Neural progenitor cell (in vitro differentiated cells): Measurements from ENCODE around the gene GADL1. TPM values are rescaled to one million over a fixed set of nuclear protein-coding genes. Genes with fewer than 3 reads are reported as not detected.

ENCODE experiments used
- DNase-seq: peaks from one replicate; pipeline ENCODE4 v3.0.0-alpha.2; 2016; ENCODE audit warnings: low spot score
- H2AFZ ChIP-seq: fragments of 200-600 bp; sonication (generic); replicated peaks from 2 replicates; pipeline ENCODE4 v1.6.1; 2016; ENCODE audit warnings: antibody characterized with exemption
- H3F3A ChIP-seq: fragments of 200-600 bp; sonication (generic); 2 replicates; pipeline ENCODE4 v1.6.1; 2016; ENCODE audit warnings: antibody characterized with exemption, low read depth
- H3K27ac ChIP-seq: fragments of 200-600 bp; sonication (generic); 2 replicates; pipeline ENCODE4 v1.5.1; 2016; ENCODE audit warnings: mild to moderate bottlenecking
- H3K27me3 ChIP-seq: fragments of 200-600 bp; sonication (generic); 2 replicates; pipeline ENCODE4 v1.6.1; 2016; ENCODE audit warnings: mild to moderate bottlenecking, moderate library complexity
- H3K36me3 ChIP-seq: fragments of 200-600 bp; sonication (generic); 2 replicates; pipeline ENCODE4 v1.5.1; 2016
- H3K4me1 ChIP-seq: fragments of 200-600 bp; sonication (generic); 2 replicates; pipeline ENCODE4 v1.6.1; 2016; ENCODE audit warnings: mixed run types
- H3K4me2 ChIP-seq: fragments of 200-600 bp; sonication (generic); 2 replicates; pipeline ENCODE4 v1.6.1; 2016
- H3K4me3 ChIP-seq: fragments of 200-600 bp; sonication (generic); 2 replicates; pipeline ENCODE4 v1.5.1; 2016
- H3K79me2 ChIP-seq: fragments of 200-600 bp; sonication (generic); 2 replicates; pipeline ENCODE4 v1.6.1; 2016; ENCODE audit warnings: low read depth
- H3K9ac ChIP-seq: fragments of 200-600 bp; sonication (generic); 2 replicates; pipeline ENCODE4 v1.6.1; 2016
- H3K9me3 ChIP-seq: fragments of 200-600 bp; sonication (generic); 2 replicates; pipeline ENCODE4 v1.5.1; 2016; ENCODE audit warnings: low read depth
- H4K20me1 ChIP-seq: fragments of 200-600 bp; sonication (generic); 2 replicates; pipeline ENCODE4 v1.6.1; 2016; ENCODE audit warnings: low read depth
- H3K27ac Mint-ChIP-seq: 3 replicates; pipeline ENCODE4 v1.8.0; 2021; ENCODE audit warnings: mixed read lengths
- H3K27me3 Mint-ChIP-seq: 2 replicates; pipeline ENCODE4 v1.8.0; 2022; ENCODE audit warnings: low read depth, mild to moderate bottlenecking, inconsistent platforms, moderate library complexity, mixed read lengths; ENCODE audit not compliant: insufficient read depth
- H3K36me3 Mint-ChIP-seq: 3 replicates; pipeline ENCODE4 v1.8.0; 2021; ENCODE audit warnings: mixed read lengths
- H3K4me1 Mint-ChIP-seq: 3 replicates; pipeline ENCODE4 v1.8.0; 2021; ENCODE audit warnings: mixed read lengths
- H3K4me3 Mint-ChIP-seq: 3 replicates; pipeline ENCODE4 v1.8.0; 2021; ENCODE audit warnings: mild to moderate bottlenecking, moderate library complexity, mixed read lengths
- H3K9me3 Mint-ChIP-seq: 3 replicates; pipeline ENCODE4 v1.8.0; 2020; ENCODE audit warnings: mixed read lengths
- CTCF ChIP-seq: fragments of 200-600 bp; sonication (generic); IDR thresholded peaks from 2 replicates; pipeline ENCODE4 v1.5.1; 2017; ENCODE audit warnings: antibody characterized with exemption, mild to moderate bottlenecking
- EZH2 ChIP-seq: fragments of 200-600 bp; sonication (generic); IDR thresholded peaks from 2 replicates; pipeline ENCODE4 v1.6.1; 2017; ENCODE audit warnings: antibody characterized with exemption, mild to moderate bottlenecking, moderate library complexity
- EZH2phosphoT487 ChIP-seq: fragments of 200-600 bp; sonication (generic); IDR thresholded peaks from 2 replicates; pipeline ENCODE4 v1.6.1; 2017; ENCODE audit warnings: antibody characterized with exemption
- total RNA-seq: library from RNA; depleted of rRNA; stranded (reverse); fragments of >200 nt; gene quantifications from 2 replicates; pipeline ENCODE4 v1.2.3, GENCODE V29; 2015; ENCODE audit warnings: low replicate concordance

Gene GADL1
- total RNA-seq, 1 donor from 2014 or later, result not detected

GRCh38 chr3:30919564-30919963 lies 25.1 kb upstream of the GADL1 start:
- H2AFZ ChIP-seq, result no peak overlapping the region
- H3K9ac ChIP-seq, result no peak overlapping the region
- H3K36me3 ChIP-seq, result no peaks in the 10 kb centered on the region
- DNase-seq, result no peak
- no peaks in the 10 kb centered on the region for H3K27me3 ChIP-seq
- Mint-ChIP-seq H3K4me1 (no peaks in the 10 kb centered on the region), H3K4me3 (no peak overlapping the region), H3K9me3 (peaks cover 13% of the 10 kb centered on the region), H3K36me3 (no peaks in the 10 kb centered on the region), H3K27me3 (peaks cover 2% of the 10 kb centered on the region), H3K27ac (no peak overlapping the region)
- H3K79me2 ChIP-seq, result no peaks in the 10 kb centered on the region
- TF ChIP-seq EZH2 (no peak), EZH2phosphoT487 (no peak), CTCF (no peak)
- no peaks in the 10 kb centered on the region for H3K4me1 ChIP-seq
- no peaks in the 10 kb centered on the region for H3K9me3 ChIP-seq
- H4K20me1 ChIP-seq, result no peaks in the 10 kb centered on the region
- H3K27ac ChIP-seq, result no peak overlapping the region
- H3K4me3 ChIP-seq, result no peak overlapping the region
- no peak overlapping the region for H3K4me2 ChIP-seq
- no peaks in the 10 kb centered on the region for H3F3A ChIP-seq

DNA sequence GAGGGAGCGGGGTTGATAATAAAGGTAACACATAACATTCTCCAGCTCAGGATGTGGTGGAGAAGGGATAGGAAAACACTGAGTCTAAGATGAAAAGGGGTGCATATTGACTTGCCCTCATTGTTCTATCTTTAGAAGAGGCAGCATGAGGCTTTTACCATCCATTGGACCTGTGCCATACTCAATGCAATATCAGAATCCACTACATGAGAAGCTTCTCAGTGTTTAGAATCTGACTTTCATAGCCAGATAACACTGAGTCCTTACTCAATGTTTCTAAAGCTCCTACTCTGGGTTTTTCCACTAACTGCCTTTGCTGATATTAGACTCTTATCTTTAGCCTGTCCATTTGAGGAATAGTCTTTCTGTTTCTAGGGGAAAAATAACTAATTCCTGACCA lies 24.3 kb upstream of the GADL1 start:
- Mint-ChIP-seq H3K36me3 (no peaks in the 10 kb centered on the region), H3K9me3 (peaks cover 13% of the 10 kb centered on the region), H3K27ac (no peak overlapping the region), H3K4me1 (no peaks in the 10 kb centered on the region), H3K27me3 (peaks cover 4% of the 10 kb centered on the region), H3K4me3 (no peak overlapping the region)
- no peaks in the 10 kb centered on the region for H3F3A ChIP-seq
- H3K79me2 ChIP-seq, result no peaks in the 10 kb centered on the region
- no peak for DNase-seq
- TF ChIP-seq EZH2, result no peak
- TF ChIP-seq CTCF, result no peak
- no peak for TF ChIP-seq EZH2phosphoT487
- H3K4me1 ChIP-seq, result no peaks in the 10 kb centered on the region
- no peaks in the 10 kb centered on the region for H3K9me3 ChIP-seq
- no peak overlapping the region for H3K9ac ChIP-seq
- H3K4me3 ChIP-seq, result no peak overlapping the region
- H3K27me3 ChIP-seq, result no peaks in the 10 kb centered on the region
- H3K36me3 ChIP-seq, result no peaks in the 10 kb centered on the region
- H2AFZ ChIP-seq, result no peak overlapping the region
- no peak overlapping the region for H3K4me2 ChIP-seq
- H4K20me1 ChIP-seq, result no peaks in the 10 kb centered on the region
- no peak overlapping the region for H3K27ac ChIP-seq

GRCh38 chr3:30915782-30916181 lies 21.3 kb upstream of the GADL1 start:
- Histone ChIP-seq H2AFZ (no peak overlapping the region), H3F3A (no peaks in the 10 kb centered on the region), H3K9ac (no peak overlapping the region), H3K4me1 (no peaks in the 10 kb centered on the region), H3K36me3 (no peaks in the 10 kb centered on the region), H3K4me2 (no peak overlapping the region), H4K20me1 (no peaks in the 10 kb centered on the region), H3K79me2 (no peaks in the 10 kb centered on the region), H3K9me3 (no peaks in the 10 kb centered on the region), H3K27me3 (no peaks in the 10 kb centered on the region), H3K27ac (no peak overlapping the region), H3K4me3 (no peak overlapping the region)
- Mint-ChIP-seq H3K4me1 (no peaks in the 10 kb centered on the region), H3K36me3 (no peaks in the 10 kb centered on the region), H3K4me3 (no peak overlapping the region), H3K27ac (no peak overlapping the region), H3K27me3 (peaks cover 4% of the 10 kb centered on the region), H3K9me3 (peaks cover 3% of the 10 kb centered on the region)
- TF ChIP-seq EZH2, result no peak
- no peak for TF ChIP-seq CTCF
- no peak for TF ChIP-seq EZH2phosphoT487
- DNase-seq, result no peak
